ENCODE data around the gene RPLP1. TPM values are rescaled to one million over a fixed set of nuclear protein-coding genes. Genes with fewer than 3 reads are reported as not detected.

The RPLP1 gene
- 116 and 123 TPM in 2 replicates for total RNA-seq

GRCh38 chr15:69452692-69453521 is at the start of gene RPLP1:
Gene RPLP1, plus strand, starts transcription at chr15:69452818. Its CDS starts 131 bp downstream, at chr15:69452949.

DNA sequence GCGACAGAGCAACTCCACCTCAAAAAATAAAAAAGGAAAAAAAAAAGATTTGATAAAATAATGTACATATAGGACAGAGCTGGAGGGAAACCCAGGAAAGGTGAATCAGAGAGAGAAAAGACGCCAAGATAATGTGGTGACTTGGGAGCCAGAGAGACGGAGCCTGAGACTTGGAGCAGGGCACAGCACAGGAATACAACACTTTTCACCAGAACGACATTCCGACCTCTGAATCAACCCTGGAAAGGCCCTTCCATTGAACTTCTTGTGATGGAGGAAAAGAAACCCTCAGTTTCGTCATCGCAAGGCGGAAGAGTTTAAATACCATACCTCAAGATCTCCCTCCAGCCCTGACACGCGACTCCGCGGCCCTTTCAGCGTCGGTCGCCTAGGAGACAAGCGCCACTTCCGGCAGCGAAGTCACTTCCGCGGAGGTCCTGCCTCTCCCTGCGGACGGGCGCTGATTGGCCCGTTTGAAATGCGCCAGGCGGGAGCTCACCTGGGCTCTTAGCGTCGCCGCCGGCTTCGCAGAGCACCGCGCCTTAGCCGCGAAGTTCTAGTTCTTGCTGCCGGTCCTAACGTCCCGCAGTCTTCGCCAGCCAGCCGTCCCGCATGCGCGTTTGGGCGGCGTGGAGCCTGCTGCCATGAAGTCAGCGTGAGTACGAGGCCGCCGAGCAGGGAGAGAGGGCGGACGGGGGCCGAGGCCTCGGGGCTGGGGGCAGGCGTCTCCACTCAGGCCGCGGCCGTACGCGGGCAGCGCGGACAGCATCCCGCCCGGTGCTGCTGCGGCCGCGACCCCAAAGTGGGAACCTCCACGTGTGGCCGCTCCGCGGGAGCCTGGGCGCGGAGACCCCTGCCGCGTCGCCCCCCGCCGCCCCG is 38.6 kb upstream of the RPLP1 start, which contains the start of gene KIF23:
Gene KIF23, plus strand, starts transcription at position 528 of the 879 bp plus-strand sequence. Its CDS starts 117 bp downstream, at position 645.

Small RNA genes within 50 kb of the gene (small RNA-seq; reads per million reads assigned to genes)
- not detected for gene RF00012

Other genes with a start within 250 kb of the RPLP1 start
- gene PAQR5, start 153.9 kb upstream of the RPLP1 start, total RNA-seq = 0.14 TPM in 1 of 2 replicates, not detected in the other
- 59.4 and 83.5 TPM in 2 replicates for gene KIF23, start 38.5 kb upstream of the RPLP1 start, total RNA-seq